Right cardiac atrium (tissue), 5 donors: Measurements from ENCODE around the gene MAP1S. TPM values are rescaled to one million over a fixed set of nuclear protein-coding genes. Genes with fewer than 3 reads are reported as not detected.
"Not testable (repeated sequence)": the region's sequence is repeated elsewhere in the genome, so short reads cannot be mapped to it uniquely, and the experiment has no call there.

Source experiments
- ATAC-seq, 2 donors: fragments of 200-7000 bp; cut with Tn5 transposase; one replicate each; pipeline versions ENCODE4 v1.8.0 to v1.9.1; 2020; ENCODE audit warnings: moderate library complexity in 2 of 2, mild to moderate bottlenecking in 1 of 2
- DNase-seq, 3 donors: peaks; one replicate each; pipeline ENCODE4 v3.0.0-alpha.2; 2020
- H3K27ac ChIP-seq: one replicate; pipeline ENCODE4 v1.5.1; 2013; ENCODE audit warnings: mild to moderate bottlenecking, low read length, control low read depth, moderate library complexity
- H3K27me3 ChIP-seq: one replicate; pipeline ENCODE4 v1.6.1; 2013; ENCODE audit not compliant: control insufficient read depth, insufficient read depth
- H3K4me1 ChIP-seq: one replicate; pipeline ENCODE4 v1.6.1; 2013; ENCODE audit warnings: low read length; ENCODE audit not compliant: control insufficient read depth, insufficient read depth
- H3K4me3 ChIP-seq: one replicate; pipeline ENCODE4 v1.5.1; 2013; ENCODE audit warnings: low read length, control low read depth
- H3K9me3 ChIP-seq: one replicate; pipeline ENCODE4 v1.6.1; 2013; ENCODE audit warnings: low read length; ENCODE audit not compliant: control insufficient read depth
- WGBS: extraction: QIAGEN DNeasy Blood & Tissue Kit; methylation state at CpG from one replicate; pipeline ENCODE4 v1.1.7; 2013; 5-methylcytosine and 5-hydroxymethylcytosine counted together
- intact Hi-C, 4 donors: fragments of 100-400 bp; cut with DNase I; formaldehyde crosslinking; loops; one replicate each; pipeline versions ENCODE4 v1.11.0 to v1.14.0; 2022 to 2023
- polyA plus RNA-seq: library from polyadenylated mRNA; stranded (reverse); fragments of 200-250 nt; gene quantifications from one replicate; pipeline ENCODE4 v1.2.3, GENCODE V29; 2013
- total RNA-seq, 4 donors: library from RNA; stranded (reverse); fragmentation: NEBNext Ultra II Directional; extraction: Animal tissue kit (Norgen Biotek cat#: 25700); gene quantifications; one replicate each; pipeline ENCODE4 v1.2.1, GENCODE V29; 2021
- donor health status: healthy with polysubstance abuse.
- donor health status: DM: no; HTN: yes; CAD: no.
- donor health status: DM: no; HTN: no; CAD: no.
- donor health status: DM: no; HTN: yes; CAD: no; lungs with severe emphysema.
- donor health status: DM: yes; HTN: yes; CAD: no.

Gene MAP1S
- total and polyA plus RNA-seq, 5 donors: 14.7 to 35.5 (median 31.1) TPM

DNA sequence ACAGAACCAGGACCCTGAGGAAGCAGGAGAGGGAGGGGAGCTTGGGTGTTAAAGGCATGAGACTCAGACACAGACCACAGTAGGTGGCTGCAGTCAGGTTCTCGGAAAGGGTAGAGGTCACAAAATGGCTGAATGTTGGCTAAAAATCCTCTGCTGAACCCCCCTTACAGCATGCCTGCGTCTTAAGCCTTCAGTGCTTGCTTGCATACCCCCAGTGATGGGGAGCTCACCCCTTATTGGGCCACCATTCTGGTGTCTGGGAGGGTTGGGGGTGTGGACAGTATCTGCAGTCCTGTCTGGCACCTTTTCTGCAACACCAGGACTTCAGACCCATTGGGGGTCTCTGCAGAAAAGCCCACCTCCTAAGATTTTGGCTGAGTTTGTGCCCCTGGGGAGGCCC, 61.5 kb downstream of the MAP1S start:
- H3K27me3 ChIP-seq: no peaks in the 10 kb centered on the region
- H3K4me3 ChIP-seq: no peak overlapping the region
- intact Hi-C loops: loop anchor here in 1 of 4 donors (5.0 kb wide), 1 partner anchor 77 kb away; the partner anchor contains the start of gene RPL18A
- H3K4me1 ChIP-seq: no peaks in the 10 kb centered on the region
- H3K9me3 ChIP-seq: no peaks in the 10 kb centered on the region
- DNase-seq: no peak
- ATAC-seq: no peak
- H3K27ac ChIP-seq: no peak overlapping the region
- WGBS: 81% methylated on average over 2 of the region's 2 CpGs

DNA sequence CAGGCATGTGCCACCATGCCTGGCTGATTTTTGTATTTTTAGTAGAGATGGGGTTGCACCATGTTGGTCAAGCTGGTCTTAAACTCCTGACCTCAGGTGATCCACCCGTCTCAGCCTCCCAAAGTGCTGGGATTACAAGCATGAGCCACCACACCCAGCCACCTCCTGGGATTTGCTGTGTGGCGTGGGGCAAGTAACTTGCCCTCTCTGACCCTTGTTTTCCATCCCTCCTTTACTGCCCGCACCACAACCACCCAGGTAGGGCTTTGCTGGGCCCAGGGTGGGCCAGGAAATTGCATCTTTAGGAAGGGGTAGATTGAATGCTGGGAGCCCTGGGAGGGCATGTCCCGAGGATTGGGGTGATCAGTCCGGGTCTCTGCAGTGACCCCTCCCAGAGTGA, 64.4 kb downstream of the MAP1S start:
- not testable (repeated sequence) for H3K9me3 ChIP-seq, DNase-seq, H3K27me3 ChIP-seq, H3K4me1 ChIP-seq, ATAC-seq, H3K4me3 ChIP-seq, H3K27ac ChIP-seq
- WGBS: 69% methylated on average over 5 of the region's 5 CpGs
- intact Hi-C loops: loop anchor here in 1 of 4 donors (5.0 kb wide), 1 partner anchor 74 kb away; the partner anchor contains the start of gene RPL18A

Other genes starting within 250 kb of the MAP1S start
- 10 to 100 TPM; 28.2 to 63.6 (median 42.9) TPM for gene SLC27A1, start 249.0 kb upstream of the MAP1S start, total RNA-seq
- 36.8 TPM for gene SLC27A1, start 249.0 kb upstream of the MAP1S start, polyA plus RNA-seq
- gene PGLS, start 207.8 kb upstream of the MAP1S start, total RNA-seq: 10 to 100 TPM; 28.1 to 32.3 (median 30.1) TPM
- 33.4 TPM for gene PGLS, start 207.8 kb upstream of the MAP1S start, polyA plus RNA-seq
- 10 to 100 TPM; 25.1 to 36.3 (median 35.1) TPM for gene COLGALT1, start 163.8 kb upstream of the MAP1S start, total RNA-seq
- gene COLGALT1, start 163.8 kb upstream of the MAP1S start, polyA plus RNA-seq: 19.0 TPM
- under 1 TPM in 2 of 4 donors, not detected in 2; 0.03 to 0.06 TPM for gene UNC13A, start 31.1 kb upstream of the MAP1S start, total RNA-seq
- gene UNC13A, start 31.1 kb upstream of the MAP1S start, polyA plus RNA-seq: 0.05 TPM
- gene FCHO1, start 32.0 kb downstream of the MAP1S start, total RNA-seq: 1 to 10 TPM in 3 of 4 donors, under 1 TPM in 1; 0.68 to 1.6 (median 1.3) TPM
- gene FCHO1, start 32.0 kb downstream of the MAP1S start, polyA plus RNA-seq: 0.57 TPM
- not detected for gene B3GNT3, start 75.7 kb downstream of the MAP1S start, total RNA-seq
- not detected for gene B3GNT3, start 75.7 kb downstream of the MAP1S start, polyA plus RNA-seq
- gene INSL3, start 102.0 kb downstream of the MAP1S start, total RNA-seq: not detected
- not detected for gene INSL3, start 102.0 kb downstream of the MAP1S start, polyA plus RNA-seq
- gene JAK3, start 128.5 kb downstream of the MAP1S start, total RNA-seq: 1 to 10 TPM; 1.6 to 5.3 (median 4.0) TPM
- 2.2 TPM for gene JAK3, start 128.5 kb downstream of the MAP1S start, polyA plus RNA-seq
- gene RPL18A, start 140.4 kb downstream of the MAP1S start, total RNA-seq: 1,000 to 10,000 TPM in 1 of 4 donors, 100 to 1,000 TPM in 3; 850 to 1,097 (median 916) TPM
- gene RPL18A, start 140.4 kb downstream of the MAP1S start, polyA plus RNA-seq: 998 TPM
- not detected for gene SLC5A5, start 152.5 kb downstream of the MAP1S start, total RNA-seq
- gene SLC5A5, start 152.5 kb downstream of the MAP1S start, polyA plus RNA-seq: not detected
- 10 to 100 TPM; 76.1 to 87.6 (median 78.8) TPM for gene CCDC124, start 213.5 kb downstream of the MAP1S start, total RNA-seq
- gene CCDC124, start 213.5 kb downstream of the MAP1S start, polyA plus RNA-seq: 136 TPM
- 1 to 10 TPM in 3 of 4 donors, under 1 TPM in 1; 0.84 to 1.9 (median 1.4) TPM for gene KCNN1, start 247.6 kb downstream of the MAP1S start, total RNA-seq
- gene KCNN1, start 247.6 kb downstream of the MAP1S start, polyA plus RNA-seq: 3.0 TPM